LNCAP (cell line): ENCODE results near the gene SLC6A6.

Source experiments
- TF ChIP-seq, protein P1 (sequence below): fragments of 450-650 bp; IDR thresholded peaks from 2 replicates; pipeline ENCODE4 v1.5.1; 2017; ENCODE audit warnings: mild to moderate bottlenecking

The SLC6A6 gene

DNA sequence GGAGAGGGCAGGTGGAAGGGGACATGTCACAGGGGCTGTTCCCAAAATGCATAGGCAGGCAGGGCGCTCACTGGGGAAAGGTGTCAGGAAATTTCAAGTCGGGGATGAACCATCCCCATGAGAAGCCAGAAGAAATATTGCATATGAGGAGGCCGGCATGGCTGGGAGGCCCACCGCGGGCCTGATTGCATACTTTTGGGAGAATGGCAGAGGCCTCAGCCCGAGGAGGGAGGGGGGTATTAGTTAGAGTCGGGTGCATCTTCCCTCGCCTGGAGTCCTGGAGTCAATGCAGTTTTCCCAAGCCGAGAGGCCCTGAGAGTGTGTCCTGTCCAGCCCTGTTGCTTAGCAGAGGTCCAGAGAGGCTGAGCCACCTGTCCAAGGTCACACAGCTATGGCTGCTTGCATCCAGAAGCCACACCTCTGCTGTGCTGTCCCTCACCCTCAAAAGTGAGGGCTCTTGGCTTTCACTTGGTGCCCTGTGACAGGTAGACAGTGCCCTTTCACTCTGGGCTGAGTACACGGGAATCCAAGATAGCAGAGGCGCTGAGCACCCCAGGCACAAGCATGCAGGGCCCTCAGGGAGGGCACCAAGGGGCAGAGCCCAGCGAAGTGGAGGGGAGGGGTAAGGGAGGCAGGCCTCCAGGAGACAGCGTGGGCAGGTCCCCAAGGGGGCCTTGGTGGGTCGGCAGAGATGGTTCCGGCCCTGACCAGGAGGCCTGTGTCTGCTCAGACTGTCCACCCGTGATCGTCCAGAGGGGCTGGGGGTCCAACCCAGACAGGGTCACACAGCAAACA, 89.2 kb downstream of the SLC6A6 start:
- TF ChIP-seq, protein P1, sequence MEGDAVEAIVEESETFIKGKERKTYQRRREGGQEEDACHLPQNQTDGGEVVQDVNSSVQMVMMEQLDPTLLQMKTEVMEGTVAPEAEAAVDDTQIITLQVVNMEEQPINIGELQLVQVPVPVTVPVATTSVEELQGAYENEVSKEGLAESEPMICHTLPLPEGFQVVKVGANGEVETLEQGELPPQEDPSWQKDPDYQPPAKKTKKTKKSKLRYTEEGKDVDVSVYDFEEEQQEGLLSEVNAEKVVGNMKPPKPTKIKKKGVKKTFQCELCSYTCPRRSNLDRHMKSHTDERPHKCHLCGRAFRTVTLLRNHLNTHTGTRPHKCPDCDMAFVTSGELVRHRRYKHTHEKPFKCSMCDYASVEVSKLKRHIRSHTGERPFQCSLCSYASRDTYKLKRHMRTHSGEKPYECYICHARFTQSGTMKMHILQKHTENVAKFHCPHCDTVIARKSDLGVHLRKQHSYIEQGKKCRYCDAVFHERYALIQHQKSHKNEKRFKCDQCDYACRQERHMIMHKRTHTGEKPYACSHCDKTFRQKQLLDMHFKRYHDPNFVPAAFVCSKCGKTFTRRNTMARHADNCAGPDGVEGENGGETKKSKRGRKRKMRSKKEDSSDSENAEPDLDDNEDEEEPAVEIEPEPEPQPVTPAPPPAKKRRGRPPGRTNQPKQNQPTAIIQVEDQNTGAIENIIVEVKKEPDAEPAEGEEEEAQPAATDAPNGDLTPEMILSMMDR = no peak

DNA sequence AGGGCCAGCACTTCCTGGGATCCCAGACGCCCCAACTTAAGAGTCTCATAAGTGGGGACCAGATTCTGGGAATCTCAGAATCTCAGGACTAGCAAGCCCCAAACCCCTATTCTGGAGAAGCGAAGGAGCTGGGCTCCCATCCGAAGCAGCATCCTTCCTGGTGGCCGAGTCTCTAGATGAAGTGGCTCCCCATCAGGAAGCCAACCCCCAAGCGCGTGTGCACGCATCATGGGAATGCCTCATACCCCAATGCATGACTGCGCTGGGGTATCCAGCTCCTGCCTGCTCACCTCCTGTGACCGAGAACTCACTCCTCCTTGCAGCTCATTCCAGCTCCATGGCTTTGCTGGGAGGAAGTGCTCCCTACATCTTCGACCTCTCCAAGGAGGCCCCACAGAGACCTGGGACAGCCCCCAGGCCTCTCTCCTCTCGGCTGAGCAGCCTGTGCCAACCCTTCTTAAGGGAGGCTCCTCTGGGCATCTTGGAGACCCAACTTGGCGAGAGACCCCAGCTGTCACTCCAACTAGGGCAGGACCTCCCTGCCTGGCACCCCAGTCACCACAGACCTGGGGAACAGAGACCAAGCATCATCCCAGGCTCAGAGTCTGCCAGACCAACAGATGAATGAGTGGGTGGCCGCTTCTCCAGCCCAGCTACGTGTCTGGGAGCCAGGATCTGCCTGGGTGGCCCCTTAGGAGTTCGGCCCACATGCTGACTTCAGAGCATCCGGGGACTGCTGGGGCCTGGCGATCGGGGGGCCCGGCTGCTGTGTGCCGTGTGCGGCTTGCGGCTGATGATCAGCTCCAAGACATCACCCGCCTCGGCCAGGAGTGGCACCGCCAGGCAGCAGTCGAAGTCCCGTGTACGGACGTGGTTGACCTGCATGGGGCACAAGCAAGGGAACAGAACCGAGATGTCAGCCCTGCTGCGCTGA, 90.8 kb downstream of the SLC6A6 start:
- TF ChIP-seq, protein P1 = no peak

DNA sequence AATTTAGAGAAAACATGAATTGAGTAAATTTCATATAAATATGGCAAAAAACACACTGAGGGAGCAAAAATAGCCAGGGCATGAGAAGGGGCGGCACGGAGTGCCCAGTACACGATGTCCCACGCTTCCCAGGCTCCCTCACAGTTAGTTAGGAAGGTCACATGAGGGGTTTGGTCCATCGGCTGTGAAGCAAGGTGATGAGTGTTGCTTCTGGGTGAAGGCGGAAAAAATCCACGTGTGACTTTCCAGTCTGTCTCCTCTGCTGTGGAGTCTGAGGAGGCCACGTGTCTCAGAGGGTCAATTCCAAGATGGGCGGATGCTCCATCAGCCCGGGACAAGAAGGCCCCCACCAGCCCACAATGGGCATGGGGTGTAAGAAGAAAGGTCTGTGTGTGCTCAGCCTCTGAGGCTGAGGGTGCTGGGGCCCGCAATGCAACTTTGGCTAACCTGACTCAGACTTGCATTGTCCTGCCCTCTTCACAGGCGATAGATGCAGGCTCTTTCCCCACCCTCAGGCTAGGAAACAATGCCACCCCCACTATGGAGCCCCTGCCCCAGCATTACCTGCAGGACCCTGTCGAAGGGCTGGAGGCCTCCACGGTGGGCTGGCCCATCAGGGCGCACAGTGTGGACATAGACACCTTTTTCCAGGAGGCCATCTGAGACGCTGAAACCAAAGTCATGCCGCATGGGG, 92.0 kb downstream of the SLC6A6 start:
- TF ChIP-seq, protein P1 = no peak

DNA sequence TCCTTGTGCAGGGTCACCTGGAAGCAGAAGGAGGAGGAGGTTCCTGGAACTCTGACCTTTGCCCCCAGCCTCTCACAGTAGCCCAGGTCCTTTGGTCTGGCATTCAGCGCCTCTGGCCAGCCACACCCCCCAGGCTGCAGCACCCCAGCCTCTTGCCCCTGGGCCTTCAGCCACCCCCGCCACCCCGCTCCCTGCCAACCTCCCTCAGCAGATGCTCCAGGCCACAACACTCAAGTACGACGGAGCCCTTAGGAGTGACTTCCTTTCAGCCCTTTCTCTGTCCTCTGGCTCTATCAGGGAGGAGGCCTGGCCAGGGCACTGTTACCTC, 92.5 kb downstream of the SLC6A6 start:
- TF ChIP-seq, protein P1 = no peak

DNA sequence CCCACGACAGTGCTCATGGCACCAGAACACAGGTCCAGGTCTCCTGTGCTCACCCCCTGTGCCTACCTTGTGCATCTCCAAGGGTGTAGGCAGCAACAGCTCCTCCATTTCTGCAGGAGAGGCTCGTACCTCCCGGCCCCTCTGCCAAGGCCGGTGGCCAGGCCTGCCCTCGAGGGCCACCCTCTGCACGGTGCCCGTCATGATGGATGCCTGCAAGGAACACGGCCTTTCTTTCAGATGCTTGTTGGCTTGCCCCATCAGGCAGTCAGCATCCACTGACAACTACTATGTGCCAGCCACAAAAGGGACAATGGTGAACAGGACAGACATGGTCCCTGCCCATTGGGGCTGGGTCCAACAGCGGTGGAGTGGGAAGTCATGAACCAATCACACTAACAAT, 93.9 kb downstream of the SLC6A6 start:
- TF ChIP-seq, protein P1 = no peak

DNA sequence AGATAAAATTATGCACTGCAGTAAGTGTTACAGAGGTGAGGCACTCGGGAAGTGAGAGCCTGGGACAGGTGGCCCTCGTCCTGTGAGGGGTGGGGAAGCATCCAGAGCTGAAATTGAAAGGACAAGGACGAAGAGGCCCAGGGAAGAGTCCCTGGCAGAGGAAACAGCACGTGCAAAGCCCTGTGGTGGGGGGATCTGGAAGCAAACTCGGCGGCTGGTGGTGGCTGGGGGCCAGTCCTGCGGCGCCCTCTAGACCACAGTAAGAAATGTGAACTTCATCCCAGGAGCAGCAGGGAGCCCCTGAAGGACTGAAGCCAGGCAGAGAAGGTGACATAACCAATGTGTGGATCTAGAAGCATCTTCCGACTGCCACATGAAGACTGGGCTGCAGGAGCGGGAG, 94.9 kb downstream of the SLC6A6 start:
- TF ChIP-seq, protein P1 = no peak

DNA sequence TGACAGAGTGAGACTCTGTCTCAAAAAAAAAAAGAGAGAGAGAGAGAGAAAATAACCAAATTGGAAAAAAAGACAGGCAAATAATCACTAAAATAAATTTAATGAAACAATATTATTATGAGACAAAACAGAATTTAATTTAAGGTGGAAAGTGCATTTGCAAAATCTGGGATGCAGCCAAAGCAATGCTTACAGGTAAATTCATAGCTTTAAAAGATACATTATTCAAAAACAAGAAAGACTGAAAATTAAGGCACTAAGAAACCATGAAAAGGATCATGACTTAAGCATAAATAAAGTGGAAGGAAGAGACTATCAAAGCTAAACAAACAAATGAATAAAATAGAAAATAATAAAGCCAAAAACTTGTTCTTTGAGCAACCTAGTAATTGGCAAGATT, 100.1 kb downstream of the SLC6A6 start:
- TF ChIP-seq, protein P1 = no peak
